Glutamatergic neuron (in vitro differentiated cells): ENCODE measurements around the gene TCF15. TPM values are rescaled to one million over a fixed set of nuclear protein-coding genes. Genes with fewer than 3 reads are reported as not detected.

Experiments used
- DNase-seq: peaks from one replicate; pipeline ENCODE4 v3.0.0; 2022
- H3K27ac Mint-ChIP-seq: one replicate; pipeline ENCODE4 v1.8.0; 2020; ENCODE audit warnings: mild to moderate bottlenecking, mixed read lengths, inconsistent platforms; ENCODE audit not compliant: unreplicated experiment
- H3K27me3 Mint-ChIP-seq: one replicate; pipeline ENCODE4 v1.8.0; 2020; ENCODE audit warnings: mild to moderate bottlenecking, moderate library complexity, mixed read lengths, inconsistent platforms; ENCODE audit not compliant: unreplicated experiment
- H3K36me3 Mint-ChIP-seq: one replicate; pipeline ENCODE4 v1.8.0; 2020; ENCODE audit warnings: mild to moderate bottlenecking, mixed read lengths, inconsistent platforms; ENCODE audit not compliant: unreplicated experiment
- H3K4me1 Mint-ChIP-seq: one replicate; pipeline ENCODE4 v1.8.0; 2020; ENCODE audit warnings: mild to moderate bottlenecking, low read depth, mixed read lengths, inconsistent platforms; ENCODE audit not compliant: unreplicated experiment
- H3K4me3 Mint-ChIP-seq: one replicate; pipeline ENCODE4 v1.8.0; 2020; ENCODE audit warnings: mild to moderate bottlenecking, mixed read lengths, inconsistent platforms; ENCODE audit not compliant: unreplicated experiment
- H3K9me3 Mint-ChIP-seq: one replicate; pipeline ENCODE4 v1.8.0; 2020; ENCODE audit warnings: mild to moderate bottlenecking, moderate library complexity, mixed read lengths, inconsistent platforms; ENCODE audit not compliant: unreplicated experiment
- total RNA-seq: library from RNA; stranded (reverse); fragmentation: NEBNext Ultra II Directional; extraction: Animal tissue kit (Norgen Biotek cat#: 25700); gene quantifications from one replicate; pipeline ENCODE4 v1.2.1, GENCODE V29; 2021; ENCODE audit not compliant: unreplicated experiment
- TF ChIP-seq, protein P1 (sequence below): fragments of 200-600 bp; sonication (generic); IDR thresholded peaks from one replicate; pipeline ENCODE4 v1.5.0; 2021; ENCODE audit not compliant: partially characterized antibody, unreplicated experiment

Gene TCF15
- total RNA-seq, 1 donor from 2014 or later, result 19.7 TPM

DNA sequence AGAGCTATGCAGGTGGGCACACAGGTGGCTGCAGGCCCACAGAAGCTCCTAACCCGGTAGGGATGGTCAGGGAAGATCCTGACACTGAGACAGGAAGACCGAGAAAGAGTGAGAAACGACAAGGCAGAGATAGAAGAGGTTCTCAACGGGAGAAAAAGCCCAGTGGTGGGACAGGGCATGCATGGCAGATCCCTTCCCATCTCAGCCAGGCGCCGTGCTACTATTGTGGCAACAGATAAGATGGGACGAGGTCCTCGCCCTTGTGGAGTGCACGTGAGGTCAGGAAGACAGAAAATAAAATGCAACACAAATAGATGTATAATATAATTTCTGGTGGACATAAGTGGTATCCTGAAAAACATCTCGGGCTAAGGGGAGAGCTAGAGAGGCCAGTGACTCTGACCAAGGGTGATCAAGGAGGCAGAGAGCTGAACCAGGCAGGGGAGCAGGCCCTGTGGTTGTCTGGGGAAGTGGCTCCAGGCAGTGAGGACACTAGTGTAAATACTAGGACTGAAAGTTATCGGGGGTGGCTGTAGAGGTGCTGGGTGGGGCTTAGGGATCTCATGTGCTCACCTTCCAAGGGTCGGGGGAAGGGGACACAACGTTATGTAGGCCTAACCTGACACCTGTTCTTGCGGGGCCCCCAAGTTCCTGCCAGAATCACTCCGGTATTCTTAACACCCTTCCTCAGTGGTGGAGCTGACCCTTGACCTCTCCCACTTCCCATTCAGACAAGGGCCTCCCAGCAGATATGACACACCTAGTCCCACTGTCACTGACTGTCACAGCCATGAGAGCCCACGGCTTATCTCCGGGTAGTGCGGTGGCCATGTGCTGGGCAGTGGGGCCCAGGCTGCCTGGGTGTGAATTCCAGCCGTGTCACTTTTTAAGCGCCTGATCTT is 41.9 kb upstream of the TCF15 start:
- Mint-ChIP-seq H3K36me3 (peaks cover 10% of the 10 kb centered on the region), H3K27ac (no peak overlapping the region), H3K27me3 (peaks cover 6% of the 10 kb centered on the region), H3K4me3 (peak overlapping the region; percentile 78), H3K4me1 (peaks cover 16% of the 10 kb centered on the region), H3K9me3 (peaks cover 11% of the 10 kb centered on the region)
- no peak for DNase-seq
- TF ChIP-seq, protein P1, sequence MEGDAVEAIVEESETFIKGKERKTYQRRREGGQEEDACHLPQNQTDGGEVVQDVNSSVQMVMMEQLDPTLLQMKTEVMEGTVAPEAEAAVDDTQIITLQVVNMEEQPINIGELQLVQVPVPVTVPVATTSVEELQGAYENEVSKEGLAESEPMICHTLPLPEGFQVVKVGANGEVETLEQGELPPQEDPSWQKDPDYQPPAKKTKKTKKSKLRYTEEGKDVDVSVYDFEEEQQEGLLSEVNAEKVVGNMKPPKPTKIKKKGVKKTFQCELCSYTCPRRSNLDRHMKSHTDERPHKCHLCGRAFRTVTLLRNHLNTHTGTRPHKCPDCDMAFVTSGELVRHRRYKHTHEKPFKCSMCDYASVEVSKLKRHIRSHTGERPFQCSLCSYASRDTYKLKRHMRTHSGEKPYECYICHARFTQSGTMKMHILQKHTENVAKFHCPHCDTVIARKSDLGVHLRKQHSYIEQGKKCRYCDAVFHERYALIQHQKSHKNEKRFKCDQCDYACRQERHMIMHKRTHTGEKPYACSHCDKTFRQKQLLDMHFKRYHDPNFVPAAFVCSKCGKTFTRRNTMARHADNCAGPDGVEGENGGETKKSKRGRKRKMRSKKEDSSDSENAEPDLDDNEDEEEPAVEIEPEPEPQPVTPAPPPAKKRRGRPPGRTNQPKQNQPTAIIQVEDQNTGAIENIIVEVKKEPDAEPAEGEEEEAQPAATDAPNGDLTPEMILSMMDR, result no peak

DNA sequence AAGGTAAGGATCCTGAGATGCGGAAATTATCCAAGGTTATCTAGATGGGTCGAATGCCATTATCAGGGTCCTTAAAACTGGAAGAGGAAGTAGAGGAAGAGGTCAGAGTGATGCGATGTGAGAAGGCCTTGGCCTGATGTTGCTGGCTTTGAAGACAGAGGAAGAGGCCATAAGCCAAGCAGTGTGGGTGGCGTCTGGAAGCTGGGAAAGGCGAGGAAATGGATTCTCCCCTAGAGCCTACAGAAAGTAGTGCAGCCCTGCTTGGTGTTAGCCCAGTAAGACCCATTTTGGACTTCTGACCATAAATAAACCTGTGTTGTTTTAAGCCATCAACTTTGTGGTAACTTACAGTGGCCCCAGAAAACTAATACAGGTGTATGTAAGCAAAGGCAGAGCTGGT is 40.8 kb upstream of the TCF15 start:
- H3K9me3 Mint-ChIP-seq, result peaks cover 10% of the 10 kb centered on the region
- H3K4me1 Mint-ChIP-seq, result peaks cover 13% of the 10 kb centered on the region
- no peak overlapping the region for H3K27ac Mint-ChIP-seq
- peaks cover 6% of the 10 kb centered on the region for H3K27me3 Mint-ChIP-seq
- TF ChIP-seq, protein P1, result peak; percentile 18
- no peak overlapping the region for H3K4me3 Mint-ChIP-seq
- peaks cover 9% of the 10 kb centered on the region for H3K36me3 Mint-ChIP-seq
- DNase-seq, result no peak

DNA sequence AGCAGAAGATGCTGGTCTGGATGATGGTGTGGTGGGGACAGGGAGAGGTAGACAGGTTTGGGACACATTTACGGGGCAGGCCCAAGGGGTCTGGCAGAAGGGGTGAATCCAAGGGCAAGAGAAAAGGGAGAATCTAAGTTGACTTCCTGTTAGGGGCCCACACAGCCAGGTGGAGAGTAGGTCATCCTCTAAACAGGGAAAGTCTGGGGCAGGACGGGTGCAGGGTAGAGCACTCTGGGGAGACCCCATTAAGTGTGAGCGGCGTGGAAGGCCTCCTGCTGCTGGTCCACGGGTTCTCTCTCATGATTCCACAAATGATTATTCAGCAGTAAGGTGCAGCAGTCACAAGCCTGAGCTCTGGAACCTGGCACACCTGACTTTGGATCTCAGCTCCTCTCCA is 40.2 kb upstream of the TCF15 start:
- H3K27ac Mint-ChIP-seq, result no peak overlapping the region
- H3K27me3 Mint-ChIP-seq, result peaks cover 5% of the 10 kb centered on the region
- peaks cover 6% of the 10 kb centered on the region for H3K36me3 Mint-ChIP-seq
- no peak for DNase-seq
- peaks cover 10% of the 10 kb centered on the region for H3K9me3 Mint-ChIP-seq
- TF ChIP-seq, protein P1, result no peak
- no peak overlapping the region for H3K4me3 Mint-ChIP-seq
- H3K4me1 Mint-ChIP-seq, result peaks cover 16% of the 10 kb centered on the region

DNA sequence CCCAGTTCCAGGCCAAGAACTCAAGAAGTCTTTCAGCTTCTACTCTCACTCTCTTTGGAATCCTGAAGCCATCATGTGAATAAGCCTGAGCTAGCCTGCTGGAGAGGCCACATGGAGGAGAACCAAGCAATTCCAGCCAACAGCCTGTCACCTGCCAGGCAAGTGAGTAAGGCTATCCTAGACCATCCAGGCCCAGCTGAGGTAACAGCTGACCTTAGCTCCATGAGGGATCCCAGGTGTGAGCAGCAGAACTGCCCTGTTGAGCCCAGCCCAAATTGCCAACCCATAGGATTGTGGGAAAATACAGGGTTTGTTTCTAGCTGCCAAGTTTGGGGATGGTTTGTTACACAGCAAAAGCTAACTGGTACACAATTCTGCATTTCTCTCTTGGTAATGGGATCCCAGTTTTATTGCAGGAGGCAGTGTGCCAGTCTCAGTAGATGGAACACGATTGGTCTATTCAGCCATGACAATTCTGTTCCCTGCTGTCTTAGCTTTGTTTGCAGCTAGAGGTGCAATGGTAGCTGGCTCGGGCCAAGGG is 37.4 kb upstream of the TCF15 start:
- Mint-ChIP-seq H3K36me3 (peaks cover 6% of the 10 kb centered on the region), H3K27ac (no peak overlapping the region), H3K27me3 (peaks cover 4% of the 10 kb centered on the region), H3K4me3 (no peak overlapping the region), H3K9me3 (peaks cover 10% of the 10 kb centered on the region), H3K4me1 (peaks cover 19% of the 10 kb centered on the region)
- no peak for DNase-seq
- TF ChIP-seq, protein P1, result no peak

DNA sequence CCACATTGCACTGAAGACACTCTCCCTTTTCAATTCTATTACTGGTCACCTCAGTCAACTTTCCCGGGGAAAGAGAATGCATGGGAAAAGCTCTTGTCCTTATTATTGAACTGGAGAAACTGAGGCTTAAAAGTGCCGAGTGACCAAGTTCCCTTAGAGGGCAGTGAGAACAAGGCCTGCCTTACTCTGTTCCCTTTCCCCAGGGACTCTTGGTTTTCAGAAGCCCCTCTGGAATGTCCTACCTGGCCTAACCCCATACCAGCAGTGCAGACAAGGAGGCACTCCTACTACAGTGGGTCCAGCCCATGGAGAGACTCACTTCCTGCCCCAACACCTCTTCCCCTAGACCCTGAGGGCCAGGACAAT is 36.7 kb upstream of the TCF15 start:
- H3K9me3 Mint-ChIP-seq, result peaks cover 10% of the 10 kb centered on the region
- no peak overlapping the region for H3K27ac Mint-ChIP-seq
- H3K27me3 Mint-ChIP-seq, result peaks cover 4% of the 10 kb centered on the region
- H3K4me1 Mint-ChIP-seq, result peaks cover 17% of the 10 kb centered on the region
- H3K4me3 Mint-ChIP-seq, result no peak overlapping the region
- H3K36me3 Mint-ChIP-seq, result peaks cover 6% of the 10 kb centered on the region
- DNase-seq, result no peak
- TF ChIP-seq, protein P1, result no peak
